Vagina (tissue), 2 donors: ENCODE results near the gene SECISBP2L.

Experiments
- CTCF ChIP-seq, 3 experiments: fragments of 450-650 bp in 2 of 3; fragments of 200-600 bp in 1 of 3; sonication (generic) in 1 of 3; IDR thresholded peaks; one replicate each; pipeline ENCODE4 v1.5.1; 2017 to 2019; ENCODE audit warnings: antibody characterized with exemption in 3 of 3, mild to moderate bottlenecking in 2 of 3, moderate library complexity in 2 of 3
- POLR2A ChIP-seq, 2 donors: fragments of 450-650 bp; IDR thresholded peaks; one replicate each; pipeline ENCODE4 v1.6.1; 2017; ENCODE audit warnings: antibody characterized with exemption in 2 of 2, mild to moderate bottlenecking in 2 of 2, moderate library complexity in 2 of 2
- POLR2AphosphoS5 ChIP-seq, 2 donors: sonication (generic); formaldehyde crosslinking; IDR thresholded peaks; one replicate each; pipeline ENCODE4 v1.9.0; 2017; ENCODE audit warnings: antibody characterized with exemption in 2 of 2, mild to moderate bottlenecking in 2 of 2, low read depth in 1 of 2; ENCODE audit not compliant: insufficient read depth in 1 of 2

GRCh38 chr15:48986240-48986639 lies 60.0 kb downstream of the SECISBP2L start:
- no peak for TF ChIP-seq POLR2AphosphoS5 (IDR thresholded peaks at IDR 0.05; ENCODE audit: insufficient read depth in 1 of 2, low read depth in 1 of 2)
- TF ChIP-seq POLR2A (IDR thresholded peaks at IDR 0.05): no peak
- no peak for TF ChIP-seq CTCF (IDR thresholded peaks at IDR 0.05)
